ENCODE results near the gene GTF2IRD2. TPM values are rescaled to one million over a fixed set of nuclear protein-coding genes. Genes with fewer than 3 reads are reported as not detected.
A peak's percentile ranks its signal among the peaks of the same experiment; 100 is the strongest.
"Not testable (repeated sequence)": the region's sequence is repeated elsewhere in the genome, so short reads cannot be mapped to it uniquely, and the experiment has no call there.

The GTF2IRD2 gene
- total RNA-seq, result 100 to 1,000 TPM in 1 of 5 donors, 10 to 100 TPM in 3, 1 to 10 TPM in 1; 6.7 to 144 (median 20.1) TPM
- polyA plus RNA-seq, result 10 to 100 TPM; 11.4 to 13.9 (median 13.4) TPM
- long read RNA-seq, donor 1, partial matches to known transcripts, result 10 of 11 reads
- long read RNA-seq, donor 1, other reads (novel, unspliced or antisense), result 0 of 11 reads
- long read RNA-seq, donor 2, partial matches to known transcripts, result 7 of 17 reads
- long read RNA-seq, donor 2, other reads (novel, unspliced or antisense), result 9 of 17 reads
- long read RNA-seq, donor 3, partial matches to known transcripts, result 16 of 21 reads
- long read RNA-seq, donor 3, other reads (novel, unspliced or antisense), result 0 of 21 reads
- long read RNA-seq, donor 4, partial matches to known transcripts, result 0 of 1 reads
- long read RNA-seq, donor 4, other reads (novel, unspliced or antisense), result 0 of 1 reads
- long read RNA-seq, donor 5, partial matches to known transcripts, result 18 of 21 reads
- long read RNA-seq, donor 5, other reads (novel, unspliced or antisense), result 0 of 21 reads
- long read RNA-seq, donor 6, partial matches to known transcripts, result 14 of 19 reads
- long read RNA-seq, donor 6, other reads (novel, unspliced or antisense), result 0 of 19 reads
- long read RNA-seq, donor 7, partial matches to known transcripts, result 0 of 4 reads
- long read RNA-seq, donor 7, other reads (novel, unspliced or antisense), result 0 of 4 reads
- long read RNA-seq, donor 8, partial matches to known transcripts, result 28 of 35 reads
- long read RNA-seq, donor 8, other reads (novel, unspliced or antisense), result 0 of 35 reads
- long read RNA-seq, donor 9, partial matches to known transcripts, result 0 of 3 reads
- long read RNA-seq, donor 9, other reads (novel, unspliced or antisense), result 0 of 3 reads
- long read RNA-seq, donor 10, partial matches to known transcripts, result 18 of 21 reads
- long read RNA-seq, donor 10, other reads (novel, unspliced or antisense), result 0 of 21 reads

- H3K36me3 ChIP-seq; H3K4me1 ChIP-seq; DNase-seq; H3K27me3 ChIP-seq; H3K9me3 ChIP-seq; intact Hi-C loops (cut with DNase I; ENCODE audit: low total_unique reads): not testable (repeated sequence)
- WGBS, 5 donors, result no CpG with 5 or more reads among the region's 97 CpGs
- Histone ChIP-seq H3K4me3 (peak within 1 kb of the TSS in 2 of 4 donors; percentile 20 to 46), H3K27ac (peak within 1 kb of the TSS in 2 of 5 donors; percentile 81 to 93)
Measured at GRCh38 chr7:74850833-74851721, at the start of gene GTF2IRD2. GTF2IRD2 (minus strand) TSS chr7:74851605; CDS start chr7:74836378, 15,227 bp downstream.

GRCh38 chr7:74890158-74891123 is 39.0 kb upstream of the GTF2IRD2 start:
- H3K4me3 ChIP-seq, result peak overlapping the region; percentile 50 to 59 (median 55)
- WGBS, 5 donors, result 0 to 1% (median 1%) methylated on average over 5 to 55 of the region's 84 CpGs; no CpG with 5 or more reads in 1 of the 5 donors
- H3K4me1 ChIP-seq; intact Hi-C loops (cut with DNase I; ENCODE audit: low total_unique reads); H3K36me3 ChIP-seq; H3K27me3 ChIP-seq; H3K9me3 ChIP-seq: not testable (repeated sequence)
- DNase-seq, result peak; percentile 86 to 88
- peak in 1 of 3 donors; percentile 37 for TF ChIP-seq POLR2AphosphoS5 (IDR thresholded peaks at IDR 0.05)
- H3K27ac ChIP-seq, result peak overlapping the region; percentile 85 to 91 (median 86)

GRCh38 chr7:74889518-74890129 is 38.2 kb upstream of the GTF2IRD2 start:
- intact Hi-C loops (cut with DNase I; ENCODE audit: low total_unique reads); H3K27ac ChIP-seq; H3K36me3 ChIP-seq; H3K4me1 ChIP-seq; H3K9me3 ChIP-seq; DNase-seq; H3K27me3 ChIP-seq: not testable (repeated sequence)
- 71 to 81% (median 75%) methylated on average over 11 of the region's 31 CpGs for WGBS, 5 donors
- H3K4me3 ChIP-seq, result peak overlapping the region in 1 of 4 donors; percentile 59

GRCh38 chr7:74885295-74885694 is 33.9 kb upstream of the GTF2IRD2 start:
- H3K27ac ChIP-seq; intact Hi-C loops (cut with DNase I; ENCODE audit: low total_unique reads); H3K4me1 ChIP-seq; H3K4me3 ChIP-seq; H3K9me3 ChIP-seq; H3K27me3 ChIP-seq; DNase-seq: not testable (repeated sequence)
- 73 to 92% (median 75%) methylated on average over 2 of the region's 3 CpGs; no CpG with 5 or more reads in 2 of the 5 donors for WGBS, 5 donors
- H3K36me3 ChIP-seq, result peaks cover 0 to 14% (median 9%) of the 10 kb centered on the region in 4 donors

- 56 to 73% (median 66%) methylated on average over 4 to 9 of the region's 9 CpGs for WGBS, 5 donors
Measured at GRCh38 chr7:74882110-74882509, 30.7 kb upstream of the GTF2IRD2 start.

GRCh38 chr7:74874748-74875512 is 23.5 kb upstream of the GTF2IRD2 start:
- H3K36me3 ChIP-seq; H3K27me3 ChIP-seq; H3K4me1 ChIP-seq; H3K9me3 ChIP-seq; H3K4me3 ChIP-seq; intact Hi-C loops (cut with DNase I; ENCODE audit: low total_unique reads): not testable (repeated sequence)
- 18 to 35% (median 25%) methylated on average over 6 to 16 of the region's 20 CpGs for WGBS, 5 donors
- H3K27ac ChIP-seq, result peak overlapping the region in 4 of 5 donors; percentile 35 to 53 (median 38)
- peak; percentile 53 to 57 for DNase-seq

More at GRCh38 chr7:74882110-74882509, 30.7 kb upstream of the GTF2IRD2 start:
- H3K4me1 ChIP-seq; H3K27me3 ChIP-seq; H3K4me3 ChIP-seq; intact Hi-C loops (cut with DNase I; ENCODE audit: low total_unique reads); DNase-seq; H3K9me3 ChIP-seq; H3K27ac ChIP-seq: not testable (repeated sequence)
- peaks cover 0 to 15% (median 10%) of the 10 kb centered on the region in 4 donors for H3K36me3 ChIP-seq

- peak overlapping the region in 2 of 5 donors; percentile 35 to 53 for H3K27ac ChIP-seq
- WGBS, 5 donors, result 48 to 86% (median 71%) methylated on average over 2 to 7 of the region's 10 CpGs
- intact Hi-C loops (cut with DNase I; ENCODE audit: low total_unique reads), result not testable (repeated sequence)
Measured at GRCh38 chr7:74874104-74874747, 22.8 kb upstream of the GTF2IRD2 start.

GRCh38 chr7:74872542-74872941 is 21.1 kb upstream of the GTF2IRD2 start:
- H3K4me1 ChIP-seq; H3K27me3 ChIP-seq; H3K36me3 ChIP-seq; H3K4me3 ChIP-seq; intact Hi-C loops (cut with DNase I; ENCODE audit: low total_unique reads); H3K27ac ChIP-seq; H3K9me3 ChIP-seq: not testable (repeated sequence)
- DNase-seq, result peak in 1 of 2 donors; percentile 0
- WGBS, 5 donors, result 86 to 95% (median 93%) methylated on average over 9 of the region's 9 CpGs

More at GRCh38 chr7:74874104-74874747, 22.8 kb upstream of the GTF2IRD2 start:
- not testable (repeated sequence) for DNase-seq, H3K9me3 ChIP-seq, H3K4me1 ChIP-seq, H3K27me3 ChIP-seq, H3K4me3 ChIP-seq, H3K36me3 ChIP-seq
